HG02840 (cell line): Measurements from ENCODE around the gene PHLDB1.
"Not testable (repeated sequence)": the region's sequence is repeated elsewhere in the genome, so short reads cannot be mapped to it uniquely, and the experiment has no call there.

ENCODE experiments used
- ATAC-seq: cut with Tn5 transposase; IDR thresholded peaks from one replicate; pipeline ENCODE4 v1.9.1; 2021; ENCODE audit warnings: mild to moderate bottlenecking, moderate library complexity, moderate number of reproducible peaks; ENCODE audit not compliant: unreplicated experiment, low FRiP score

PHLDB1 gene

DNA sequence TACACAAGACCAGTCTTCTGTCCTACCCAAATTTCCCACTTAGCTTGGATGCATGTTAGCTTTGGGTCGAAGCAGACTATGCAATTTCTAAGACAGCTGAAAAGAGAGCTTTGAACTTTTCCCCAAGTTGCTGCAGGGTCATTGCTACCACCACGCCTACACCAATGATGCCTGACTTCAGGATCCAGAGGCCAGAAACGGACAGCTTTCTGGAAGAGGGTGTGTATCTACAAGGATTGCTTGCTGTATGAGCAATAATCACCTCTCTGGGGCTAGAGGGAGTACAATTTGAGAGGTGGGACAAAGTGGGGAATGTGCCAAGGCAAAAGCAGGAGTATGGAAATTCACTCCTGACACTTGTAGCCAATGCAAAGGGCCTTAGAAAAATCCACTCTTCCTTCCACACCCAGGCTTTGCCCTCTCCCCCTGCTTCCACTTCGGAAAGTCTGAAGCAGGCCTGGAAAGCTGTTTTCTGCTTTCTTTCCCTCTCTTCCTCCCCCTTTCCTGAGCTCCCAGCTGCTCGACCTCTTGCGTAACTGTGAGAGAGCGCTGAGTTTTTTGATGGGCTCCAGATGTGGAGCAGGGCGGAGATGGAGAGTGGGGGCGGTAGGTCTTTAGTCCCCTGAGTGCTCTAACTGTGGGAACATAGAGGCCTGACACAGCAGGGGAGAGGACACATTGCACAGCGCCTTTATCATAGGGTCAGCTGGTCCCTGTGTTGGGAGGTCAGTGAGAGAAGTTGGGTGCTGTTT lies 2.1 kb upstream of the PHLDB1 start:
- ATAC-seq = no peak

- no peak for ATAC-seq
Observed at GRCh38 chr11:118606157-118606843, 1.1 kb upstream of the PHLDB1 start.

- no peak for ATAC-seq
Observed at GRCh38 chr11:118606844-118607228, 579 bp upstream of the PHLDB1 start.

DNA sequence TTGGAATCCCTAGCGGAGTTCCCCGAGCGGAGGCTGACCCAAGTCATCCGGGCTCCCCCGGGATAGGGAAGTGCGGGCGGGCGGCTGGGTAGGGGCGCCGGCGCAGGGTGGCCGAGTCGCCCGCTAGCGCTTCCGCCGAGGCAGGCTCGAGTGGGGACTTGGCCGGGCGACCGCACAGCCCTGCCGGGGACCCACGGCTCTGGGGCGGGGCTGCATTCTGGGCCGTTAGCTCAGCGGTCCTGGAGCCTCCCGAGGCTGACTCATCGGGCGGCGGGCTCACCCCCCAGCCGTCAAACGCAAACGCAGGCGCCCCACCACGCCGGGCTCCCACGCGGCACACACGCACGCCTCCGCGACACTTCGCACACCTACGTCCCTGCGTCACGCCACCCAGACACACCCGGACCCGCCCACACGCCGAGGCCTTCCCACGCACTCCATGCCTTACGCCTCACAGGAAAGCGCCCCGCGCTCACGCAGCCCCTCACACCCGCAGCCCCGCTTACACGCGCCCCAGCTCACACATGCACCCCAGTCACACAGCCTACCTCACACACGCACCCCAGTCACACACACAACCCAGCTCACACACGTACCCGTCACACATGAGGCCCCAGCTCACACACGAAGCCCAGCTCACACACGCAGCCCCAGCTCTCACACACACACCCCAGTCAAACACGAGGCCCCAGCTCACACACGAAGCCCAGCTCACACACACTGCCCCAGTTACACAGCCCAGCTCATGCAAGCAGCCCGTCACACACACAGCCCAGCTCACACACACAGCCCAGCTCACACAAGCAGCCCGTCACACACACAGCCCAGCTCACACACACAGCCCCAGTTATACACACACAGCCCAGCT lies 1.2 kb downstream of the PHLDB1 start:
- ATAC-seq = no peak

GRCh38 chr11:118609380-118610224 lies 2.2 kb downstream of the PHLDB1 start:
- ATAC-seq = no peak

- ATAC-seq = no peak
Observed at GRCh38 chr11:118610225-118610772, 2.9 kb downstream of the PHLDB1 start.

DNA sequence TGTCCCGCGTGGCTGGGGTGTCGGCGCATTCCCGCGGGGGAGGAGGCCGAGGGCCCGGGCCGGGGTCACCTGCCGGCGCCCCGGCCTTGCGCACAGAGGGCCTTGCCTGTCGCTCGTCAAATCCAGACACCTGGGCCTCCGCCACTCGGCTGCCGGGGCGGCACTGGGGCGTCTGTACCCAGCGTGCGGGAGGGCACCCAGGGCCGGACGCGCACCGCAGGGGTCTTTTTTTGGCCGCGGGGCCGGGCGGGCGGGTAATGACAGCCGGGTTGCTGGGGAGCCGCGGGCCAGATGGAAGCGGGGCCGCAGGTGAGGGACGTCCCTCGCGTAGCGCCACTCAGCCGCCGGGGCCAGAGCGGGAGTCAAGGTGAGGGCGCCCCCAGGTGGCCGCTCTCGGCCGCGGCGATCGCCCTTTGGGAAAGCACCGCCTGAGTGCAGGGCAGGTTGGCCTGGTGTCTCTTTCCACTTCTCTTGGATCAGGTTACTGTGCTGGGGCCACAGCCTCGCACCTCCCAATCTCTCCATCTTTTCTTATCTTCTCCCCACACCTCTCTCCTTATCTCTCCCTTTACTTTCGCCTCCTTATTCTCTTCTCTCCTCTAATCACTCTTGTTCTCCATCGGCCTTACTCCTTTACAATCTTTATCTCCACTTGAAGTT lies 3.5 kb downstream of the PHLDB1 start:
- no peak for ATAC-seq

DNA sequence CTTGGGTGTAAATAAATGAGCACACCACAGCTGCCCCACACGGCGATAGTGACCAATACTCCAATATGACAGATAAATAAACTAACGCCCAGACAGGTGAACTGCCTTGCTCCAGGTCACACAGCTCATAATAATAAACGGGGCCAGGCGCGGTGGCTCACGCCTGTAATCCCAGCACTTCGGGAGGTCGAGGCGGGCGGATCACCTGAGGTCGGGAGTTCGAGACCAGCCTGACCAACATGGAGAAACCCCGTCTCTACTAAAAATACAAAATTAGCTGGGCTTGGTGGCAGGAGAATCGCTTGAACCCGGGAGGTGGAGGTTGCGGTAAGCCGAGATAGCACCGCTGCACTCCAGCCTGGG lies 4.0 kb downstream of the PHLDB1 start:
- ATAC-seq = not testable (repeated sequence)

DNA sequence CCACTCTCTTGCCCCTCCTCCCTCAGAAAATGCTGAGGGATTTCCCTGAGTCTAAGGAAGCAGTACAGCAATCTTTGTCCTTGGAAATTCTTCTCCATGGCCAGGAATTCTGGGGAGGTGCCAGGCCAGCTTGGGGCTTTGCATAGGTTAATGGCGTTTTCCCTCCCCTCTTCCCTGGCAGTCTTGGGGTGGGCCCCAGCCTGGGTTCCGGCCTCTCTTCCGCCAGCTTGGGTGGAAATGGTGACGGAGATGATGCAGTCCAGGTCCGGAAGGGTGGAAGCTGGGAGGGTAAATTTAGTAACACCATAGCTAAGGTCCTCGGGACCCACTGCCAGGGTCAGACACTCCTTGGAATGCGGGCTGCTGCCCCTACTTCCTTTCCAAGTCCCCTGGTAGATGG lies 5.0 kb downstream of the PHLDB1 start:
- no peak for ATAC-seq

GRCh38 chr11:118614511-118614910 lies 7.1 kb downstream of the PHLDB1 start:
- no peak for ATAC-seq

DNA sequence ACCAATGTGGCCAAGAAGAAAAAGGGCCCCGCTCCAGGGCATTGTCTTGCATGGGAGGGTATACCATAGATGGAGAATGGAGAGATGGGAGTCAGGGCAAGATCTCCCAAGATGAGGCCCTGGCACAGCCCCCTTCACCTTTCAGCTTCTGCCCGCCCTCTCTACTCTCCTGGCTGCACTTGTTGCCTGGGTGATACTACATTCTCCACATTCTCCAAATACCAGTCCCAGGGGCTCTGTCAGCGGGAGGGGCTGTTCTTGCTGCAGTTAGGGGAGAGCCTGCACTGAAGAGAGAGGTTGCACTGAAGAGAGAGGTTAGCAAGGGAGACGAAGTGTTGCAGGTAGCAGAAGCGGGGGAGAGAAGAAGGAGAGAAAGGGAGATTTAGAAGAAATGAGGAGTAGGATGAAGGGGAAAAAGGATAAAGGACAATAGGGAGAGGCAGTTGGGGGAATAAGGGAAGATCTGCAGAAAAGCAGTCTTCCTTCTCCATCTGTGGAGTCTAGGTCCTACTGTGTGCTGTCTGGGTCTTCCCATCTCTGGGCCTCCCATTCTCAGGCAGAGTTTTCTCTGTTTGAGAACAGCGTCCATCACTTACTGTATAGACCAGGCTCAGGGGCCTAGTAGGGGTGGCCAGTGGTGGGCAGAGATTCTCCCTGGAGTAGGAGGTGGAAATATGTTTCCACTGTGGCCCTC lies 8.0 kb downstream of the PHLDB1 start:
- no peak for ATAC-seq

DNA sequence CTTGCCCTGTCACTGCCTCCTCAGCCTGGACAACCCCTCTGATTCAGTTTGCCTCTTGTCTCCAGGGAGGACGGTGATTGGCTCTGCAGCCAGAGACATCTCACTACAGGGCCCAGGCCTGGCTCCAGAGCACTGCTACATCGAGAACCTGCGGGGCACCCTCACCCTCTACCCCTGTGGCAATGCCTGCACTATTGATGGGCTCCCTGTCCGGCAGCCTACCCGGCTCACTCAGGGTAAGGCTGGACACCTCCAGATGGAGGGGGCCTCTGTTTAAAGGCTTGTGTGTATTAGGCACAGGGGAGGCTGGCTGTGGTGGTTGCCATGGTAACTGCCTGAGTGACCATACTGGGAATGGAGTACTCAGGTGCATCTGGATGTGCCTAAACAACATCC lies 8.6 kb downstream of the PHLDB1 start:
- no peak for ATAC-seq

DNA sequence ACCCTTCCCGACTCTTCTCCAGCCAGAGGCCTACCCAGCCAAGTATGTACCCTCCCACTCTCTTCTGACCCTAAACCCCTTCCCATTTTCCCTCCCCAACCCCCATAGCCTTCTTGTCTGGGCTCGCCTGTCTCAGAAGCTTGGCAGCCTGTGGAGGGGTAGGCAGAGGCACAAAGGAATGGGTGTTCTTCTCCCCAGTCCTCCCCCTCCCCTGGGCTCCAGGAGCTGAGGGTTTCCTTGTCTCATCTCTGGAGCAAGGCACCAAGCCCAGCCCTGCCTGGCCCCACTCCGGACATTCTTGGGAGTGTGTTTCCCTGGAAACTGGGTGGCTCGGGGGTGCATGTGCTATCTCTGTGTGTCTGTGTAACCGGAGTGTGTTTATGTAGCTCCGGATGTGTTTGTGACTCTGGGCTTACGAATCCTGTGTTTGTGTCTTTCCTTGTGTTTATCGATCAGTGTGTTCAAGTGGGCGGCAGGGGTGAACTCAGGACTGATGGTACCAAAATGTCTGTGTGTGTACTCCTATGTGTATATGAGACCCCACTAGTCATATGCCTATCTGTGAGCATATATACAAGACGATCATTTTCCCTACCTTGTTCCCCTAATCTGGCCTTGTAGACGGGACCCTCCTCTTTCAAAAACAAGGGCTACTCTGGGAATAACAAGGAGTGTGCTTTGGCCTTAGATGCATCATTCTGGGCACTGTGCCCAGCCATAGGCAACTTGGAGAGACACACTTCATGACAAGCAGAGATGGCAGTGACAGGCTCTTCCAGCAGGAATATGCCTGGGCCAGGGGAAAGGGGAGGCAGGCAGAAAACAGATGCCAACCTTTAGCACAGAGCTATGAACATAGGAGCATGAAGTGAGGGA lies 10.9 kb downstream of the PHLDB1 start:
- ATAC-seq = no peak

DNA sequence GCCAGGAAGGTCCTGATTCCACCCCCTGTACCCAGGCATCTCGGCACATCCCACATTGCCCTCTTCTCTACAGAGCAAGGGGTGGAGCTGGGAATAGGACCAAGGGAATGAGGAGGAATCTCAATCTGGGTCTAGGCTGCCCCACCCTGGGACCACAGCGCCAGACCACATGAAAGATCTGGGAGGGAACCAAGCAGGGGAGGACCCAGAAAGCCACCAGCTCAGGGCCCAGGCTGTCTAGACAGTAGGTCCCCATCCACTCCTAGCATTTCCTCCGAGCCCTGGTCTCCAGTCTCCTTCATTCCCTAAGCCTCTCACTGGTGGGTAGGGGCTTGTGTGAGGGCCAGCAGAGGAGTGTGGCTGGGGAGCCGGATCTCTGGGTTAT lies 11.6 kb downstream of the PHLDB1 start:
- ATAC-seq = no peak

- ATAC-seq = no peak
Observed at GRCh38 chr11:118619444-118620197, 12.2 kb downstream of the PHLDB1 start.

DNA sequence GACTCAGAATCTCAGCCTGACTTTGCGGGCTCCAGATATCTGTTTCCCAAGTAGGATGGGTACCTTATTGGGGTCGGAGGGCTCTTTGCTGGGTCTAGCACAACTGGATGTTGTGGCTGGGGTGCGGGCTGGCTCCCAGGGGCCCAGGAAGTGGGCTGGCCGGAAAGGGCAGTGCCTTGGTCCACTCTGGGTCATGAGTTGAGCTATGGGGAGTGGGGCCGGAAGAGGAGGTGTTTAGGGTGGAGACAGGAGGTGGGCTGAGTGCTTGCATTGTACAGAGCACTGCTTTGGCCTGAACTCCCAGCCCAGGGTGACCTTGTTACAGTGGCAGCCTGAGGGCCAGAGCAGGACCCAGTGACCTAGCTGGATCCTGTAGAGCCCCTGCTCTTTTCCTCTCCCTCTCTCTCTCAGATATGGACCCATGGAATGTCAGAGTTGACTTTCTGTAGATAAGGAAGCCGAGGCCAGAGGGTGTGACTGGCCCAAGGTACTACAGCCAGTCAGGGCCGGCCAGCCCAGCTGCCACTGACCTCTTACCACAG lies 13.2 kb downstream of the PHLDB1 start:
- no peak for ATAC-seq
